ENCODE measurements around the gene ZBTB16. TPM values are rescaled to one million over a fixed set of nuclear protein-coding genes. Genes with fewer than 3 reads are reported as not detected.

ZBTB16 gene
- total and polyA plus RNA-seq, 2 of the 13 experiments (the other 11 are each of a cell fraction or from before 2014, with no cell fraction given): not detected

- FAIRE-seq (no peak), ATAC-seq (no peak), DNase-seq (ENCODE audit: low spot score) (no peak)
- WGBS (ENCODE audit: low lambda C conversion rate): 39% methylated on average over 9 of the region's 9 CpGs
- in situ Hi-C loops (cut with HindIII; ENCODE audit: extremely low pct_ligation_motif_present, low pct_unique_long_range_greater_than_20kb) (no loop called here), intact Hi-C loops (cut with micrococcal nuclease; ENCODE audit: unreplicated experiment) (no loop called here)
- ChIA-PET POLR2A (no interaction called here), CTCF (ENCODE audit: low intra/inter-chr PET ratio, low total read pairs) (no interaction called here)
- Histone ChIP-seq H4K20me1 (ENCODE audit: insufficient read depth, low read length) (no peaks in the 10 kb centered on the region), H3K4me3 (replicated peaks in 1 of 3; ENCODE audit: insufficient read depth in 1 of 3, low read depth in 2 of 3, low read length in 3 of 3) (no peak overlapping the region), H3K4me2 (ENCODE audit: low read depth, low read length) (no peak overlapping the region), H2AFZ (ENCODE audit: low read length) (no peak overlapping the region), H3K36me3 (replicated peaks in 1 of 2; ENCODE audit: control insufficient read depth in 1 of 2, insufficient read depth in 2 of 2, low read length in 2 of 2) (no peaks in the 10 kb centered on the region), H3K9ac (ENCODE audit: insufficient read depth, low read depth, low read length) (no peak overlapping the region), H3K27me3 (ENCODE audit: control insufficient read depth in 1 of 2, insufficient read depth in 2 of 2, low read length in 2 of 2) (peaks cover 0 to 18% of the 10 kb centered on the region in 2 experiments; a peak in 3 of 5 replicates), H3K4me1 (ENCODE audit: insufficient read depth, low read length) (peaks cover 10% of the 10 kb centered on the region), H3K79me2 (ENCODE audit: insufficient read depth, low read length) (no peaks in the 10 kb centered on the region), H3K27ac (ENCODE audit: extremely low read length, insufficient read depth, low read length) (no peak overlapping the region), H3K9me3 (ENCODE audit: low read length) (no peaks in the 10 kb centered on the region)
- BruUV-seq (replicated peaks): no TSS peak
- TF ChIP-seq CEBPB (IDR thresholded peaks at IDR 0.05; ENCODE audit: borderline replicate concordance, low read depth, low read length) (no peak), GATA4 (IDR thresholded peaks at IDR 0.05; ENCODE audit: borderline replicate concordance, low read depth) (no peak), ZNF652 (CRISPR knock-in tag; IDR thresholded peaks at IDR 0.05; ENCODE audit: borderline replicate concordance, low read depth) (no peak), TEAD2 (CRISPR knock-in tag; IDR thresholded peaks at IDR 0.05) (no peak), SMARCE1 (IDR thresholded peaks at IDR 0.05; ENCODE audit: borderline replicate concordance) (no peak), GPN1 (CRISPR knock-in tag; IDR thresholded peaks at IDR 0.05; ENCODE audit: borderline replicate concordance) (no peak), PRMT3 (CRISPR knock-in tag; IDR thresholded peaks at IDR 0.05; ENCODE audit: borderline replicate concordance, low read depth) (no peak), GABPA (IDR thresholded peaks at IDR 0.05; ENCODE audit: low read depth, low read length) (no peak), GABPA (CRISPR knock-in tag; IDR thresholded peaks at IDR 0.05; ENCODE audit: low read depth) (no peak), E2F1 (CRISPR knock-in tag; IDR thresholded peaks at IDR 0.05) (no peak), ZNF263 (CRISPR knock-in tag; IDR thresholded peaks at IDR 0.05) (no peak), TAF15 (IDR thresholded peaks at IDR 0.05; ENCODE audit: low read depth, low read length, poor library complexity, severe bottlenecking) (no peak), SRSF9 (IDR thresholded peaks at IDR 0.05; ENCODE audit: borderline replicate concordance, insufficient read depth, low read depth, low read length, poor library complexity, severe bottlenecking) (no peak), TBP (CRISPR knock-in tag; IDR thresholded peaks at IDR 0.05) (no peak)
Measured at GRCh38 chr11:114164546-114164945, 105.0 kb downstream of the ZBTB16 start.

Data from HepG2 (cell line).